Calu3 (cell line): ENCODE data around the gene DCANP1. TPM values are rescaled to one million over a fixed set of nuclear protein-coding genes. Genes with fewer than 3 reads are reported as not detected.

Experiments
- BruUV-seq: library from RNA; stranded (reverse); fragments of 400-500 nt; replicated peaks from 2 replicates; lab custom pipeline; 2021; lab: Mats Ljungman, UMichigan
- CTCF ChIA-PET: fragments of 300-600 bp; sonication (Branson Sonifier 250); formaldehyde crosslinking; loops from one replicate; lab custom pipeline; 2022; ENCODE audit warnings: antibody characterized with exemption; lab: Charles Lee
- DNase-seq: peaks from one replicate; pipeline ENCODE4 v3.0.0; 2022
- H3K27ac Mint-ChIP-seq: one replicate; pipeline ENCODE4 v1.8.0; 2022; ENCODE audit warnings: mixed read lengths; ENCODE audit not compliant: unreplicated experiment
- H3K27me3 Mint-ChIP-seq: one replicate; pipeline ENCODE4 v1.8.0; 2022; ENCODE audit warnings: mixed read lengths; ENCODE audit not compliant: unreplicated experiment
- H3K36me3 Mint-ChIP-seq: one replicate; pipeline ENCODE4 v1.8.0; 2022; ENCODE audit warnings: mild to moderate bottlenecking, moderate library complexity, mixed read lengths; ENCODE audit not compliant: insufficient read depth, unreplicated experiment
- H3K4me1 Mint-ChIP-seq: one replicate; pipeline ENCODE4 v1.8.0; 2022; ENCODE audit warnings: mild to moderate bottlenecking, low read depth, mixed read lengths; ENCODE audit not compliant: unreplicated experiment
- H3K4me3 Mint-ChIP-seq: one replicate; pipeline ENCODE4 v1.8.0; 2022; ENCODE audit warnings: mild to moderate bottlenecking, low read depth, moderate library complexity, mixed read lengths; ENCODE audit not compliant: unreplicated experiment
- H3K9me3 Mint-ChIP-seq: one replicate; pipeline ENCODE4 v1.8.0; 2022; ENCODE audit warnings: low read depth, mixed read lengths; ENCODE audit not compliant: unreplicated experiment
- CTCF ChIP-seq: fragments of 200-600 bp; IDR thresholded peaks from one replicate; pipeline ENCODE4 v1.8.0; 2022; ENCODE audit warnings: antibody characterized with exemption; ENCODE audit not compliant: unreplicated experiment
- intact Hi-C: fragments of 100-400 bp; cut with micrococcal nuclease; formaldehyde crosslinking; loops from one replicate; pipeline ENCODE4 v1.10.0; 2022; ENCODE audit not compliant: unreplicated experiment
- total RNA-seq: library from RNA; stranded (reverse); gene quantifications from 2 replicates; pipeline ENCODE4 v1.2.3, GENCODE V29; 2022

DCANP1 gene
- total RNA-seq, 1 experiment from 2014 or later, result not detected

GRCh38 chr5:135429301-135430134 lies 17.6 kb downstream of the DCANP1 start:
- Mint-ChIP-seq H3K4me1 (no peaks in the 10 kb centered on the region), H3K27ac (no peak overlapping the region), H3K36me3 (no peaks in the 10 kb centered on the region), H3K27me3 (peaks cover 40% of the 10 kb centered on the region), H3K9me3 (peaks cover 5% of the 10 kb centered on the region), H3K4me3 (no peak overlapping the region)
- CTCF ChIA-PET, result no interaction called here
- TF ChIP-seq CTCF, result no peak
- no TSS peak for BruUV-seq
- DNase-seq, result no peak
- intact Hi-C loops, result loop anchor here (5.0 kb wide), 1 partner anchor 82 kb away; no protein-coding TSS in a partner anchor

GRCh38 chr5:135428586-135428985 lies 18.6 kb downstream of the DCANP1 start:
- H3K36me3 Mint-ChIP-seq, result no peaks in the 10 kb centered on the region
- no peak for TF ChIP-seq CTCF
- no TSS peak for BruUV-seq
- no peak for DNase-seq
- H3K4me1 Mint-ChIP-seq, result no peaks in the 10 kb centered on the region
- H3K9me3 Mint-ChIP-seq, result peaks cover 5% of the 10 kb centered on the region
- CTCF ChIA-PET, result no interaction called here
- peaks cover 31% of the 10 kb centered on the region for H3K27me3 Mint-ChIP-seq
- no peak overlapping the region for H3K4me3 Mint-ChIP-seq
- intact Hi-C loops, result loop anchor here (5.0 kb wide), 1 partner anchor 81 kb away; no protein-coding TSS in a partner anchor
- H3K27ac Mint-ChIP-seq, result no peak overlapping the region

- peak; percentile 59 for DNase-seq
- intact Hi-C loops, result loop anchor here (5.0 kb wide), 1 partner anchor 79 kb away; no protein-coding TSS in a partner anchor
- H3K27me3 Mint-ChIP-seq, result peaks cover 25% of the 10 kb centered on the region
Measured at GRCh38 chr5:135426102-135427082, 20.8 kb downstream of the DCANP1 start.

More at GRCh38 chr5:135426102-135427082, 20.8 kb downstream of the DCANP1 start:
- Mint-ChIP-seq H3K4me3 (no peak overlapping the region), H3K4me1 (no peaks in the 10 kb centered on the region), H3K27ac (no peak overlapping the region), H3K9me3 (peaks cover 5% of the 10 kb centered on the region), H3K36me3 (no peaks in the 10 kb centered on the region)
- TF ChIP-seq CTCF, result peak; percentile 59
- BruUV-seq, result no TSS peak
- CTCF ChIA-PET, result interaction anchor here (0.5 to 1.6 kb wide), 11 partner anchors 11 to 713 kb away, joined by 3 to 6 read pairs (median 3); no protein-coding TSS in a partner anchor
